NCI-H1417 (cell line): ENCODE measurements around the gene CHTOP.
"Not testable (repeated sequence)": the region's sequence is repeated elsewhere in the genome, so short reads cannot be mapped to it uniquely, and the experiment has no call there.

Experiments used
- DNase-seq, 3 experiments: peaks; one replicate each; lab custom pipeline; 2025; lab: John Stamatoyannopoulos, UW

CHTOP gene

GRCh38 chr1:153663211-153663610, 29.3 kb downstream of the CHTOP start:
- no peak for DNase-seq

- no peak for DNase-seq
Observed at GRCh38 chr1:153667439-153667838, 33.6 kb downstream of the CHTOP start.

- DNase-seq: not testable (repeated sequence)
Observed at GRCh38 chr1:153668672-153669071, 34.8 kb downstream of the CHTOP start.

GRCh38 chr1:153669606-153670005, 35.7 kb downstream of the CHTOP start:
- no peak for DNase-seq

GRCh38 chr1:153670257-153670858, 36.5 kb downstream of the CHTOP start:
- DNase-seq: peak in 2 of 3 experiments; percentile 26 to 53

- peak; percentile 99 to 100 (median 100) for DNase-seq
Observed at GRCh38 chr1:153670859-153671627, 37.2 kb downstream of the CHTOP start, which contains the start of gene ILF2. TSS of gene ILF2 (minus strand) at chr1:153670993. CDS start at chr1:153670922, 71 bp downstream.

GRCh38 chr1:153671628-153672353, 37.9 kb downstream of the CHTOP start:
- peak in 2 of 3 experiments; percentile 69 to 84 for DNase-seq

GRCh38 chr1:153673511-153673910, 39.6 kb downstream of the CHTOP start:
- DNase-seq: no peak

- peak; percentile 31 to 71 (median 65) for DNase-seq
Observed at GRCh38 chr1:153677718-153678518, 44.1 kb downstream of the CHTOP start.

GRCh38 chr1:153678519-153679336, 44.9 kb downstream of the CHTOP start, which contains the start of gene NPR1:
TSS of gene NPR1 (plus strand) at chr1:153678688. CDS start at chr1:153679109, 421 bp downstream.
- DNase-seq: peak in 2 of 3 experiments; percentile 62 to 72

GRCh38 chr1:153679337-153680119, 45.7 kb downstream of the CHTOP start:
- peak in 2 of 3 experiments; percentile 65 to 67 for DNase-seq

GRCh38 chr1:153680120-153680403, 46.2 kb downstream of the CHTOP start:
- DNase-seq: no peak

GRCh38 chr1:153682730-153683129, 48.9 kb downstream of the CHTOP start:
- DNase-seq: no peak

GRCh38 chr1:153683854-153684253, 50.0 kb downstream of the CHTOP start:
- DNase-seq: no peak

- no peak for DNase-seq
Observed at GRCh38 chr1:153684892-153685291, 51.0 kb downstream of the CHTOP start.

GRCh38 chr1:153685544-153686340, 51.9 kb downstream of the CHTOP start:
- no peak for DNase-seq

GRCh38 chr1:153687346-153688125, 53.7 kb downstream of the CHTOP start:
- DNase-seq: no peak

- DNase-seq: no peak
Observed at GRCh38 chr1:153688276-153688675, 54.4 kb downstream of the CHTOP start.
